Measurements from ENCODE around the gene HAGH.

The HAGH gene

DNA sequence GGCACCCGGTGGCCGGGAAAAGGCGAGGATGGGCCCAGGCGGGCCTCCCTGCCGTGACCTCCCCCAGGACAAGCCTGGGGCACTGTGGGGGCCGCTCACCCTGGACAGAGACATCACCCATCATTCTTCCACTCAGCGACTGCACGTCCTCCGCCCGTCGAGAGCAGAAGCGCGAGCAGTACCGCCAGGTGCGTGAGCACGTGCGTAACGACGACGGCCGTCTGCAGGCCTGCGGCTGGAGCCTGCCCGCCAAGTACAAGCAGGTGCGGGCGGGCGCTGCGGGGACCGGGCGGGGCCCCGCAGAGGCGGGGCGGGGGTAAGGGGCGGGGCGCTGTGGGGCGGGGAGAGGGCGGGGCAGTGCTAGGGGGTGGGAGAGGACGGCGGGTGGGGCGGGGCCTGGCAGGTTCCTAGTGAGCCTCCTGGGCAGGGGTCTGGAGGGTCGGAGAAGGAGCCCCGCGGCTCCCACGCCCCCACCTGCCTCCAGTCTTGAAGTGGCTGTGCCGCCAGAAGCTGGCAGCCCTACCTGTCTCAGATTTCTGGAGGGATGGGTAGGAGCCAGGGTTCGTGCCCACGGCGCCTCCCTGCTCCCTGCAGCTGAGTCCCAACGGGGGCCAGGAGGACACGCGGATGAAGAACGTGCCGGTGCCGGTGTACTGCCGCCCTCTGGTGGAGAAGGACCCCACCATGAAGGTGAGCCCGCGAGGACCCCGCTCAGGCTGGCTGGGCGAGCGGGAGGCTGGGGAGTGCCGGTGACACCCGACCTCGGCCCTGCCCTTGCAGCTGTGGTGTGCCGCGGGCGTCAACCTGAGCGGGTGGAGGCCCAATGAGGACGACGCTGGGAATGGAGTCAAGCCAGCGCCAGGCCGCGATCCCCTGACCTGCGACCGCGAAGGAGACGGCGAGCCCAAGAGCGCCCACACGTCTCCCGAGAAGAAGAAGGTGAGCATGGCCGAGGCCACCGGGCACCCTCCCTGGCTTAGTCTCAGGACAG lies 62.8 kb downstream of the HAGH start:
- no peak overlapping the region for H3K4me3 Mint-ChIP-seq
- DNase-seq, result no peak
- H3K9me3 Mint-ChIP-seq, result no peaks in the 10 kb centered on the region
- no peaks in the 10 kb centered on the region for H3K4me1 Mint-ChIP-seq (ENCODE audit: low read depth)
- peaks cover 76% of the 10 kb centered on the region for H3K36me3 Mint-ChIP-seq (ENCODE audit: low read depth)
- no peak overlapping the region for H3K27ac Mint-ChIP-seq
- H3K27me3 Mint-ChIP-seq, result no peaks in the 10 kb centered on the region

DNA sequence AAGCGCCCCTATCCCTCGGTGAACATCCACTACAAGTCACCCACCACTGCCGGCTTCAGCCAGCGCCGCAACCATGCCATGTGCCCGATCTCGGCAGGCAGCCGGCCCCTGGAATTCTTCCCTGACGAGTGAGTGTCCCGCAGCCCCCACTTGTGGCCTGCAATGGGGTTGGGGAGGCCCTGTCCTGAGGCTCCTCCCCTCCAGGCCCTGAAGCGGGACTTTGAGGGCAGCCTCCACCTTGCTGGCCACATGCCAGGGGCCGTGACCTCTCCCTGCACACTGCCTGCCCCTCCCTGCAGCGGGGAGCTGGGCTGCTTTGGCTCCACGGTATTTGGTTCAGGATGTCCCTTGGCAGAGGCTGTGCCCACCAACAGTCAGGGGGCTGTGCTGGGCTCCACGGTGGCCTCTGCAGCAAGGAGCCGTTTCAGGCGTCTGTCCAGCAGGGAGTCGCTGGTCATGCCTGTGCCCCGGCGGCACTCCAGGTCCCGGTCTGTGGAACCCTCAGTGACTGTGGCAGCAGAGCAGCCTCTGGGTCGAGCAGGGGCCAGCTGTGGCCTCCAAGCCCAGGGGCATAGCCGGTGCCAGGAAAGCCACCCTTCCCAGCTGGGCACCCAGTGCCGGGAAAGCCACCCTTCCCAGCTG lies 63.6 kb downstream of the HAGH start:
- H3K27ac Mint-ChIP-seq, result no peak overlapping the region
- H3K36me3 Mint-ChIP-seq (ENCODE audit: low read depth), result peaks cover 72% of the 10 kb centered on the region
- no peak overlapping the region for H3K4me3 Mint-ChIP-seq
- H3K9me3 Mint-ChIP-seq, result no peaks in the 10 kb centered on the region
- no peaks in the 10 kb centered on the region for H3K4me1 Mint-ChIP-seq (ENCODE audit: low read depth)
- H3K27me3 Mint-ChIP-seq, result no peaks in the 10 kb centered on the region
- no peak for DNase-seq

DNA sequence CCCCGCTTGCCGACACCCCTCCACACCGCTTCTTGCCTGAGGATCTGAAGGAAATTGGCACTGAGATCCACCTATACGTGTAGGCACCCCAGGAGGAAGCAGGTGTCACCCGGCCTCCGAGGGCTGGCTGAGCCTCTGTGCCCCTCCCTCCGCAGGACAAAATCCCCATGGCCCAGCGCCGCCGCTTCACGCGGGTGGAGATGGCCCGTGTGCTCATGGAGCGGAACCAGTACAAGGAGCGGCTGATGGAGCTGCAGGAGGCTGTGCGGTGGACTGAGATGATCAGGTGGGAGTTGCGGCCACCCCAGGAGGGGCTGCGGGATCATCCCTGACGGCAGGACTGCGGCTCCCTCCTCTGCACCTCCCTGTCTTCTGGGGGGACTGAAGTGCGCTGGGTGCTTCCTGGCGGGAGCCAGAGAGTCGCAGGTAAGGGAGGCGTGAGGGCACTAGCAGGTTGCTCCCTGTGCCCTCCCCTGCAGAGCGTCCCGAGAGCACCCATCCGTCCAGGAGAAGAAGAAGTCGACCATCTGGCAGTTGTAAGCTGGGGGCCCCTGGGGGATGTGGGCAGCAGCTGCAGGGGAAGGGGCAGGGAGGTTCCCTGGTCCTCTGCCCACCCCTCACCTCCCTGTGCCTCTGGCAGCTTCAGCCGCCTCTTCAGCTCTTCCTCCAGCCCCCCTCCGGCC lies 64.3 kb downstream of the HAGH start:
- DNase-seq, result no peak
- no peaks in the 10 kb centered on the region for H3K9me3 Mint-ChIP-seq
- no peak overlapping the region for H3K4me3 Mint-ChIP-seq
- H3K27me3 Mint-ChIP-seq, result no peaks in the 10 kb centered on the region
- H3K36me3 Mint-ChIP-seq (ENCODE audit: low read depth), result peaks cover 67% of the 10 kb centered on the region
- peaks cover 3% of the 10 kb centered on the region for H3K4me1 Mint-ChIP-seq (ENCODE audit: low read depth)
- H3K27ac Mint-ChIP-seq, result no peak overlapping the region

DNA sequence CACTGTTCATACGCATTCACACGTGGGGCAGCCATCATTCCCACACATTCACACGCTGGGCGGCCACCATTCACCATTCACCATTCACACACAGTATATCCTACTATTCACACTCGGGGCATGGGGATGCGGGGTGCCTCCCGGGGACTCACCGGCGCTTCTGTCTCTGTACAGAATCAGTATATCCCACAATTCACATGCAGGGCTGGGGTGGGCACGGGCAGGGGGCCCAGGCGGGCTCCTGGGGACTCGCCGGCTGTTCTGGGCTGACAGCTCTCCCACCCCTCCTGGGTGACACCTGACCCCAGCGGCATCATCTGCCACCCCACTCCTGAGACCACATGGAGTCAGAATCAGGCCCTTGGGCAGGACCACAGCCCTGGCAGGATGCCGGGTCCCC lies 64.9 kb downstream of the HAGH start:
- DNase-seq, result no peak
- H3K4me1 Mint-ChIP-seq (ENCODE audit: low read depth), result peaks cover 9% of the 10 kb centered on the region
- H3K4me3 Mint-ChIP-seq, result no peak overlapping the region
- H3K9me3 Mint-ChIP-seq, result no peaks in the 10 kb centered on the region
- no peaks in the 10 kb centered on the region for H3K27me3 Mint-ChIP-seq
- H3K36me3 Mint-ChIP-seq (ENCODE audit: low read depth), result peaks cover 63% of the 10 kb centered on the region
- no peak overlapping the region for H3K27ac Mint-ChIP-seq

DNA sequence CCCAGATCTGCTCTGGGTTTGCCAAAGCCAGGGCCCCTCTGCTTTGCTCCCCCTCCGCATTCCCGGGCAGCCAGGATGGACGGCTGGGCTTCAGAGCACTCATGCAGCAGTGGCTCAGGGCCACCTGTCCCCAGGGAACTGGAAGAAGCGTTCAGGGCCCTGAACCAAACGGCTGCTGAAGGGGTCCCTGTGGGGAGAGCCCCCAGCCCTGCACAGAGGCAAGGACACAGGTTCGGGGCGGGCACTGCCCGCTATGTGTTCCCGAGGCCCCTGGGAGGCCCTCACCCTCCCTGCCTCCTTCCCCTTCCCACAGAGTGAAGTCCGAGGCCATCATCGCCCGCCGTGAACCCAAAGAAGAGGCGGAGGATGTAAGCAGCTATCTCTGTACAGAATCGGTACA lies 65.7 kb downstream of the HAGH start:
- H3K9me3 Mint-ChIP-seq, result no peaks in the 10 kb centered on the region
- H3K36me3 Mint-ChIP-seq (ENCODE audit: low read depth), result peaks cover 62% of the 10 kb centered on the region
- H3K27me3 Mint-ChIP-seq, result no peaks in the 10 kb centered on the region
- H3K27ac Mint-ChIP-seq, result peak overlapping the region; percentile 28
- no peak overlapping the region for H3K4me3 Mint-ChIP-seq
- DNase-seq, result no peak
- peaks cover 13% of the 10 kb centered on the region for H3K4me1 Mint-ChIP-seq (ENCODE audit: low read depth)

DNA sequence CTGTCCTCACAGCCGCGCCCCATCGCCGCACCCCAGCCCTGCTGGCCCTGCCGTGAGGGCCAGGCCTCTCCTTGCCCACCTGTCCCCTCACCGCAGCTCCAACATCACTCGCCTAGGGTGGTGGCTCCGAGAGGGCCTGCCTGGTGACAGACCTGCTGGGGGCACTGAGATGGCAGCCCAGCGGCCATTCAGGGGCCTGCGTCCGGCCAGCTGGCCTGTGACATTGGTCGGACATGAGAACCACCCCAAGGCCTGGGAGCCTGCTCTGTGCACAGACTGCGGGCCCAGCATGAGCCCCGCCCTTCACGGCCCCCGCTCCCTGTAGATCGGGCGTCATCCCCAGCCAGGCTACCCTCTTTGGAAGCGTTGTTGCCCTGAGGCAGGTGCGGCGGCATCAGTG lies 67.1 kb downstream of the HAGH start:
- Mint-ChIP-seq H3K9me3 (no peaks in the 10 kb centered on the region), H3K27me3 (no peaks in the 10 kb centered on the region), H3K27ac (no peak overlapping the region), H3K4me1 (ENCODE audit: low read depth) (peaks cover 14% of the 10 kb centered on the region), H3K36me3 (ENCODE audit: low read depth) (peaks cover 61% of the 10 kb centered on the region), H3K4me3 (no peak overlapping the region)
- no peak for DNase-seq

DNA sequence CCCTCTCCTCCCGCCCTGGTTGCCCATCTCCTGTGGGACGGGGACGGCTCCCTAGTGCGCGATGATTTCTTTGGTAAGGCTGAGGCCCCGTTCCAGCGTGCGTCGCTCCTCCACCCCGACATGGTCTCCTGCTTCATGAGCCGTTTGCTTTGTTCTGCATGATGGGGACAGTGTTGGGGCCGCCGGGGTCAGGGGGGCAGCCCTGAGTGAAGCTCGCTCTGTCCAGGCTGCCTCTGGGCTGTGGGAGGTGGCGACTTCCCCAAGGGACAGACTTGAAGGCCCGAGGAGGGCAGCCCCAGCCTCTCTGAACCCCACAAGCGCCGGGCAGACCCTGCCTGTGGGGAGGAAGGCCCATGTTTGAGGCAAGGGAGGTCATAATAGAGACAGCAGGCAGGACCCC lies 67.7 kb downstream of the HAGH start:
- Mint-ChIP-seq H3K27ac (no peak overlapping the region), H3K4me1 (ENCODE audit: low read depth) (peaks cover 14% of the 10 kb centered on the region), H3K4me3 (no peak overlapping the region), H3K9me3 (no peaks in the 10 kb centered on the region), H3K27me3 (no peaks in the 10 kb centered on the region), H3K36me3 (ENCODE audit: low read depth) (peaks cover 66% of the 10 kb centered on the region)
- DNase-seq, result no peak

DNA sequence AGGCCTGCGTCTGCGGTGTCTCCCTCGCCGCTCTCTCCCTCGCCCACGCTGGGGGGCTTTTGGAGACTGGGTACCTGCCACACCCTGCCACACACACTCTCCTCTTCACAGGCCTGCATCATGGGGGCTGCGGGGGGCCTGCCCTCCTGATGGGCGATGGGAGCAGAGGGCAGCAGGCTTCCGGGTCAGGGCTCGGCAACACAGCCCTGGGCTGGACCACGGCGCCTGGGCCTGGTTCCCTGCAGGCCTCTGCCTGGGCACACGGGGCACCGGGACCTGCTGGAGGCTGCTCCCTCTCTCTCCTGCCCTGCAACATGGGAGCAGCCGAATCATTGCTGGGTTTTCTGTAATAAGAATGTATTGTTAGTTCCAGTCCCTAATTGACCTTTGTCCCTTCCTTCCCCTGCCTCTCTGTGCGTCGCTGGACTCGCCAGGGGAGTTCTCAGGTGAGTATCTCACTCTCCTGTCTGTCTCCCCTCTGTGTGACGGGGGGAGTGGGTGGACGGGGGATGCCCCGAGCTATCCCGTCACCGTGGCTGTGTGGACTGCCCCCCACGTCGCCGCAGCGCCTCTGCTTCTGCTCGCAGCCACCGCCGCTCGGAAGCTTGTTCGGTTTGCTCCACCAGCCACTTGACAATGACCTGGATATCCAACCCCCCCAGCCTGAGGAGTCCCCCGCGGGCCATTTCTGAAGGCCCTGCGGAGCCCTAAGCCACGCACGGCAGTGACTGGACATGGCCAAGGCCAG lies 68.7 kb downstream of the HAGH start:
- H3K4me3 Mint-ChIP-seq, result no peak overlapping the region
- H3K9me3 Mint-ChIP-seq, result no peaks in the 10 kb centered on the region

More for the DNA sequence above, 68.7 kb downstream of the HAGH start:
- Mint-ChIP-seq H3K27ac (no peak overlapping the region), H3K4me1 (ENCODE audit: low read depth) (peaks cover 14% of the 10 kb centered on the region), H3K36me3 (ENCODE audit: low read depth) (peaks cover 69% of the 10 kb centered on the region), H3K27me3 (no peaks in the 10 kb centered on the region)
- DNase-seq, result no peak
